ENCODE measurements around the gene SIM2. TPM values are rescaled to one million over a fixed set of nuclear protein-coding genes. Genes with fewer than 3 reads are reported as not detected.
A peak's percentile ranks its signal among the peaks of the same experiment; 100 is the strongest.

Gene SIM2
- total and polyA plus RNA-seq, 2 experiments from 2014 or later: 0.31 TPM; not detected in 1

- no peak for TF ChIP-seq CTCF (IDR thresholded peaks at IDR 0.05; ENCODE audit: low read depth, low read length)
- Histone ChIP-seq H3K4me1 (ENCODE audit: low read depth) (no peaks in the 10 kb centered on the region), H3K4me3 (no peak overlapping the region), H3K36me3 (no peaks in the 10 kb centered on the region), H3K9me3 (ENCODE audit: low read depth) (no peaks in the 10 kb centered on the region), H3K27ac (no peak overlapping the region), H3K27me3 (no peaks in the 10 kb centered on the region)
- DNase-seq (ENCODE audit: low read depth in 1 of 2, low spot score in 1 of 2): no peak
These were observed 81.9 kb downstream of the SIM2 start for GRCh38 chr21:36780861-36781260.

- Histone ChIP-seq H3K27ac (no peak overlapping the region), H3K27me3 (no peaks in the 10 kb centered on the region), H3K4me1 (ENCODE audit: low read depth) (no peaks in the 10 kb centered on the region), H3K36me3 (no peaks in the 10 kb centered on the region), H3K4me3 (no peak overlapping the region), H3K9me3 (ENCODE audit: low read depth) (no peaks in the 10 kb centered on the region)
- peak in 1 of 2 donors; percentile 9 for DNase-seq (ENCODE audit: low read depth in 1 of 2, low spot score in 1 of 2)
- no peak for TF ChIP-seq CTCF (IDR thresholded peaks at IDR 0.05; ENCODE audit: low read depth, low read length)
These were observed 84.9 kb downstream of the SIM2 start for GRCh38 chr21:36783612-36784374.

- Histone ChIP-seq H3K9me3 (ENCODE audit: low read depth) (no peaks in the 10 kb centered on the region), H3K27ac (no peak overlapping the region), H3K4me3 (no peak overlapping the region), H3K36me3 (no peaks in the 10 kb centered on the region), H3K4me1 (ENCODE audit: low read depth) (no peaks in the 10 kb centered on the region), H3K27me3 (no peaks in the 10 kb centered on the region)
- DNase-seq (ENCODE audit: low read depth in 1 of 2, low spot score in 1 of 2): no peak
- no peak for TF ChIP-seq CTCF (IDR thresholded peaks at IDR 0.05; ENCODE audit: low read depth, low read length)
These were observed 86.0 kb downstream of the SIM2 start for GRCh38 chr21:36784947-36785346.

- no peak for DNase-seq (ENCODE audit: low read depth in 1 of 2, low spot score in 1 of 2)
- Histone ChIP-seq H3K4me3 (no peak overlapping the region), H3K36me3 (no peaks in the 10 kb centered on the region)
These were observed 86.7 kb downstream of the SIM2 start for GRCh38 chr21:36785615-36786014.

GRCh38 chr21:36786186-36786585, 87.3 kb downstream of the SIM2 start:
- Histone ChIP-seq H3K27ac (no peak overlapping the region), H3K27me3 (no peaks in the 10 kb centered on the region), H3K4me3 (no peak overlapping the region), H3K9me3 (ENCODE audit: low read depth) (no peaks in the 10 kb centered on the region), H3K36me3 (no peaks in the 10 kb centered on the region), H3K4me1 (ENCODE audit: low read depth) (no peaks in the 10 kb centered on the region)
- TF ChIP-seq CTCF (IDR thresholded peaks at IDR 0.05; ENCODE audit: low read depth, low read length): no peak
- no peak for DNase-seq (ENCODE audit: low read depth in 1 of 2, low spot score in 1 of 2)

More at GRCh38 chr21:36785615-36786014, 86.7 kb downstream of the SIM2 start:
- Histone ChIP-seq H3K27me3 (no peaks in the 10 kb centered on the region), H3K4me1 (ENCODE audit: low read depth) (no peaks in the 10 kb centered on the region), H3K27ac (no peak overlapping the region), H3K9me3 (ENCODE audit: low read depth) (no peaks in the 10 kb centered on the region)
- no peak for TF ChIP-seq CTCF (IDR thresholded peaks at IDR 0.05; ENCODE audit: low read depth, low read length)

Data from cardiac muscle cell (in vitro differentiated cells and primary cell).